HL-60 (cell line): Measurements from ENCODE around the gene LCN6.

Experiments
- CTCF ChIP-seq: IDR thresholded peaks from one replicate; pipeline ENCODE4 v1.5.1; 2011; ENCODE audit warnings: low read length, control low read depth, inconsistent platforms; ENCODE audit not compliant: insufficient read depth
- POLR2AphosphoS5 ChIP-seq: IDR thresholded peaks from 2 replicates; pipeline ENCODE4 v1.6.1; 2012; ENCODE audit warnings: low read depth

DNA sequence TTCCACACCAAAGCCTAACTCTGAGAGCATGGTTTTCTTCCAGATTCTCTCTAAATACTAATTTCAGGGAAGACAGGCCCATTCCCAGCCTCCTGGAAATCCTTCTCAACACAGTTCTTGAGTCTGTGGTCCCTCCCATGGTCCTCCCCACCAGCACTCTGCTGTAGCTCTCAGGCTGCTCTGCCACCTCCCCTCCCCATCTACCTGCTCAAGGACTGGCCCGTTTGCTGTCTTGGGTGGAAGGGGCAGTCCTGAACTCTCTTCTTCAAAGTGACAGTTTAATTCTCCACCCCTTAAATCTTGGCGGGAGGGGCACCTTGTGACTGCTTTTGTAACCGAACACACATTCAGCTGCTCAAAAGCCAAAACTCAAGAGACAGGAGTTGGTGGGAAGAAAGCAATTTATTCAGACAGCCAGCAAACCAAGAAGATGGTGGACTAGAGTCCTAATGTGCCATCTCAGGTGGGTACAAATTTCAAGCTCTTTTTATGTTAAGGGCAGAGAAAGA lies 23.6 kb upstream of the LCN6 start:
- TF ChIP-seq CTCF (no peak), POLR2AphosphoS5 (no peak)
